Measurements from ENCODE around the gene BANK1. TPM values are rescaled to one million over a fixed set of nuclear protein-coding genes. Genes with fewer than 3 reads are reported as not detected.

Gene BANK1
- total RNA-seq, 1 donor from 2014 or later, result 0.19 TPM

GRCh38 chr4:102036619-102037376 is 246.3 kb downstream of the BANK1 start:
- Histone ChIP-seq H3K36me3 (no peaks in the 10 kb centered on the region), H3K79me2 (ENCODE audit: low read depth) (no peaks in the 10 kb centered on the region), H3F3A (ENCODE audit: low read depth) (no peaks in the 10 kb centered on the region), H3K4me1 (no peaks in the 10 kb centered on the region), H3K9ac (no peak overlapping the region), H3K27me3 (no peaks in the 10 kb centered on the region), H3K4me3 (no peak overlapping the region), H2AFZ (replicated peaks) (no peak overlapping the region), H3K9me3 (ENCODE audit: low read depth) (no peaks in the 10 kb centered on the region), H3K27ac (no peak overlapping the region), H4K20me1 (ENCODE audit: low read depth) (no peaks in the 10 kb centered on the region), H3K4me2 (no peak overlapping the region)
- DNase-seq (ENCODE audit: low spot score), result no peak
- H3K4me1 Mint-ChIP-seq, result no peaks in the 10 kb centered on the region
- no peaks in the 10 kb centered on the region for H3K36me3 Mint-ChIP-seq
- TF ChIP-seq, protein P1, sequence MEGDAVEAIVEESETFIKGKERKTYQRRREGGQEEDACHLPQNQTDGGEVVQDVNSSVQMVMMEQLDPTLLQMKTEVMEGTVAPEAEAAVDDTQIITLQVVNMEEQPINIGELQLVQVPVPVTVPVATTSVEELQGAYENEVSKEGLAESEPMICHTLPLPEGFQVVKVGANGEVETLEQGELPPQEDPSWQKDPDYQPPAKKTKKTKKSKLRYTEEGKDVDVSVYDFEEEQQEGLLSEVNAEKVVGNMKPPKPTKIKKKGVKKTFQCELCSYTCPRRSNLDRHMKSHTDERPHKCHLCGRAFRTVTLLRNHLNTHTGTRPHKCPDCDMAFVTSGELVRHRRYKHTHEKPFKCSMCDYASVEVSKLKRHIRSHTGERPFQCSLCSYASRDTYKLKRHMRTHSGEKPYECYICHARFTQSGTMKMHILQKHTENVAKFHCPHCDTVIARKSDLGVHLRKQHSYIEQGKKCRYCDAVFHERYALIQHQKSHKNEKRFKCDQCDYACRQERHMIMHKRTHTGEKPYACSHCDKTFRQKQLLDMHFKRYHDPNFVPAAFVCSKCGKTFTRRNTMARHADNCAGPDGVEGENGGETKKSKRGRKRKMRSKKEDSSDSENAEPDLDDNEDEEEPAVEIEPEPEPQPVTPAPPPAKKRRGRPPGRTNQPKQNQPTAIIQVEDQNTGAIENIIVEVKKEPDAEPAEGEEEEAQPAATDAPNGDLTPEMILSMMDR (IDR thresholded peaks at IDR 0.05), result no peak
- TF ChIP-seq EZH2phosphoT487 (IDR thresholded peaks at IDR 0.05) (no peak), EZH2 (IDR thresholded peaks at IDR 0.05) (no peak)
- no peak overlapping the region for H3K27ac Mint-ChIP-seq
- no peaks in the 10 kb centered on the region for H3K9me3 Mint-ChIP-seq
- no peak overlapping the region for H3K4me3 Mint-ChIP-seq
- no peaks in the 10 kb centered on the region for H3K27me3 Mint-ChIP-seq (ENCODE audit: insufficient read depth, low read depth)

GRCh38 chr4:102037566-102037965 is 247.0 kb downstream of the BANK1 start:
- Mint-ChIP-seq H3K27me3 (ENCODE audit: insufficient read depth, low read depth) (no peaks in the 10 kb centered on the region), H3K9me3 (no peaks in the 10 kb centered on the region), H3K27ac (no peak overlapping the region), H3K36me3 (no peaks in the 10 kb centered on the region), H3K4me1 (no peaks in the 10 kb centered on the region), H3K4me3 (no peak overlapping the region)
- no peak for TF ChIP-seq EZH2 (IDR thresholded peaks at IDR 0.05)
- TF ChIP-seq, protein P1 (IDR thresholded peaks at IDR 0.05), result no peak
- no peak for TF ChIP-seq EZH2phosphoT487 (IDR thresholded peaks at IDR 0.05)
- Histone ChIP-seq H2AFZ (replicated peaks) (no peak overlapping the region), H3K4me3 (no peak overlapping the region), H3K79me2 (ENCODE audit: low read depth) (no peaks in the 10 kb centered on the region), H3K9ac (no peak overlapping the region), H3K4me2 (no peak overlapping the region), H3K36me3 (no peaks in the 10 kb centered on the region), H3K27ac (no peak overlapping the region), H3K27me3 (no peaks in the 10 kb centered on the region), H3K4me1 (no peaks in the 10 kb centered on the region), H4K20me1 (ENCODE audit: low read depth) (no peaks in the 10 kb centered on the region), H3K9me3 (ENCODE audit: low read depth) (no peaks in the 10 kb centered on the region), H3F3A (ENCODE audit: low read depth) (no peaks in the 10 kb centered on the region)
- DNase-seq (ENCODE audit: low spot score), result no peak

DNA sequence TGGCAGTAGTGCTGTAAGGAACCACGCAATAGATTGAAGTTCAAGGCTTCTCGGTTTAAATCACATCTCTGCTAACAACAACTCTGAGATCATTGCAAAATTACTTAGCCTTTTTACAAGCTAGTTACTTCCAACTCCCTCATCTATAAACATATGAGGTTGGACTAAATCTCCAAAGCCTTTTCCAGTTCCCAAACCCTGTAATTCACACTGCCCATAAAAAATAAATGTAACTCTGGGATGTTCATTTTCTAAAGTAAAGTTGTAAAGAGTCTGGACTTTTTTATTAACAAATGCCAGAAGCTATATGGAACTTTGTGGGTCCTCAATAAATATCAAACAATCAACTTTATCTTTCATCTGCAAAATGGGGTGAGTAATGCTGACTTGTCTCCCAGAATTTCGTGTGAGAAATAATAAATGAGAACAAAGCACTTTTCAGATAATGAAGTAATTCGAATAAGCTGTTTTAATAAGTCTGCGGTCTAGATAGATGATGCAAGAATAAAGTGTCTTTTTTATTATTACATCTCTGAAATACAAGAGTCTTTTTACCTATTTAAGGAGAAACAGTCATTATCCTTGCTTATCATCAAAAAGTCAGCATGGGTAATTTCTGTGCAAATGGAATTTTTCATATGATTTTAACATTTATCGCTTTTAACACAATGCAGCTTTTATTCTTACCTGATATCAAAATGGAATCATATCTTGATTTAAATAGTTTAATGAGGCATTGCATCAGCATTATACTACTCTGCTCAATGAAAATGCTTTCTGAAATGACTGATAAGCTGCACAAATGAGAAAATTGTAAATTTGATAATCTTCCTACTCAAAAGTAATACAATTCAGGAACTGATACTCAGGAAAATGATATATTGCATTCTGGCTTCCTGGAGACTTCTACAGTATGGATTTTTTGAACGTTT is 252.6 kb downstream of the BANK1 start:
- H3K36me3 ChIP-seq, result no peaks in the 10 kb centered on the region
- H3K79me2 ChIP-seq (ENCODE audit: low read depth), result no peaks in the 10 kb centered on the region
- no peak overlapping the region for H3K27ac ChIP-seq
- H3K27ac Mint-ChIP-seq, result no peak overlapping the region
- no peak overlapping the region for H3K4me3 Mint-ChIP-seq
- H3K9ac ChIP-seq, result no peak overlapping the region
- H3K27me3 Mint-ChIP-seq (ENCODE audit: insufficient read depth, low read depth), result no peaks in the 10 kb centered on the region
- H2AFZ ChIP-seq (replicated peaks), result no peak overlapping the region
- no peak for TF ChIP-seq EZH2 (IDR thresholded peaks at IDR 0.05)
- TF ChIP-seq, protein P1 (IDR thresholded peaks at IDR 0.05), result no peak
- TF ChIP-seq EZH2phosphoT487 (IDR thresholded peaks at IDR 0.05), result no peak
- H3K36me3 Mint-ChIP-seq, result no peaks in the 10 kb centered on the region
- DNase-seq (ENCODE audit: low spot score), result no peak
- no peaks in the 10 kb centered on the region for H3K4me1 ChIP-seq
- H3K4me2 ChIP-seq, result no peak overlapping the region
- peaks cover 2% of the 10 kb centered on the region for H3K9me3 Mint-ChIP-seq
- no peaks in the 10 kb centered on the region for H3K4me1 Mint-ChIP-seq
- H3K9me3 ChIP-seq (ENCODE audit: low read depth), result no peaks in the 10 kb centered on the region
- no peaks in the 10 kb centered on the region for H3K27me3 ChIP-seq
- no peaks in the 10 kb centered on the region for H3F3A ChIP-seq (ENCODE audit: low read depth)
- H3K4me3 ChIP-seq, result no peak overlapping the region
- no peaks in the 10 kb centered on the region for H4K20me1 ChIP-seq (ENCODE audit: low read depth)
